Measurements from ENCODE around the gene UBE2M.

Gene UBE2M

GRCh38 chr19:58538257-58539168 lies 19.9 kb downstream of the UBE2M start:
- DNase-seq = no peak

GRCh38 chr19:58536852-58537798 lies 21.3 kb downstream of the UBE2M start:
- no peak for DNase-seq

GRCh38 chr19:58535857-58536256 lies 22.6 kb downstream of the UBE2M start:
- DNase-seq = no peak

- DNase-seq = no peak
These were observed 27.2 kb downstream of the UBE2M start for GRCh38 chr19:58531034-58531840.

- DNase-seq = no peak
These were observed 29.0 kb downstream of the UBE2M start for GRCh38 chr19:58529405-58529804.

GRCh38 chr19:58522709-58523108 lies 35.7 kb downstream of the UBE2M start:
- no peak for DNase-seq

- peak; percentile 31 for DNase-seq
These were observed 36.8 kb downstream of the UBE2M start for GRCh38 chr19:58521651-58522050.

GRCh38 chr19:58520257-58520599 lies 38.2 kb downstream of the UBE2M start:
- DNase-seq = no peak

- peak; percentile 94 for DNase-seq
These were observed 38.8 kb downstream of the UBE2M start, which contains the start of gene ZBTB45 for GRCh38 chr19:58519355-58520256. TSS of gene ZBTB45 (minus strand) at chr19:58519810. CDS start at chr19:58517673, 2,137 bp downstream.

GRCh38 chr19:58519087-58519354 lies 39.4 kb downstream of the UBE2M start:
- DNase-seq = peak; percentile 63

GRCh38 chr19:58518256-58519086 lies 39.9 kb downstream of the UBE2M start:
- DNase-seq = peak; percentile 51

- no peak for DNase-seq
These were observed 41.2 kb downstream of the UBE2M start for GRCh38 chr19:58516964-58517833.

- DNase-seq = no peak
These were observed 42.1 kb downstream of the UBE2M start for GRCh38 chr19:58516246-58516836.

- no peak for DNase-seq
These were observed 43.2 kb downstream of the UBE2M start for GRCh38 chr19:58515259-58515658.

GRCh38 chr19:58514564-58515022 lies 43.8 kb downstream of the UBE2M start:
- DNase-seq = no peak

GRCh38 chr19:58513694-58514563 lies 44.5 kb downstream of the UBE2M start:
- peak; percentile 97 for DNase-seq

GRCh38 chr19:58513213-58513693 lies 45.2 kb downstream of the UBE2M start:
- DNase-seq = no peak
